Gastrocnemius medialis (tissue), 4 donors: ENCODE measurements around the gene GMIP. TPM values are rescaled to one million over a fixed set of nuclear protein-coding genes. Genes with fewer than 3 reads are reported as not detected.

Experiments used
- ATAC-seq, 2 donors: fragments of 150-250 bp; one replicate each; pipeline ENCODE4 v1.9.1; 2016
- DNase-seq, 2 donors: peaks; one replicate each; pipeline ENCODE4 v3.0.0-alpha.2; 2019
- H3K27ac ChIP-seq, 4 donors: fragments of 200-600 bp; sonication (generic); 1 replicate in 1 of 4; 2 replicates in 3 of 4; pipeline ENCODE4 v1.5.1; 2016 to 2018; ENCODE audit warnings: mild to moderate bottlenecking in 2 of 4, moderate library complexity in 1 of 4
- H3K27me3 ChIP-seq, 3 donors: fragments of 200-600 bp; sonication (generic) in 2 of 3; 1 replicate in 1 of 3; 2 replicates in 2 of 3; pipeline versions ENCODE4 v1.5.1 to v1.6.0; 2016 to 2019; ENCODE audit warnings: mild to moderate bottlenecking in 1 of 3, moderate library complexity in 1 of 3
- H3K36me3 ChIP-seq, 2 donors: fragments of 200-600 bp; sonication (generic) in 1 of 2; one replicate each; pipeline ENCODE4 v1.5.1; 2017 to 2018
- H3K4me1 ChIP-seq, 2 donors: fragments of 200-600 bp; sonication (generic) in 1 of 2; one replicate each; pipeline ENCODE4 v1.5.1; 2016 to 2017; ENCODE audit warnings: mild to moderate bottlenecking in 2 of 2
- H3K4me3 ChIP-seq, 4 donors: fragments of 200-600 bp; sonication (generic) in 3 of 4; 1 replicate in 1 of 4; 2 replicates in 3 of 4; pipeline ENCODE4 v1.5.1; 2016 to 2019; ENCODE audit warnings: mild to moderate bottlenecking in 2 of 4
- H3K9me3 ChIP-seq, 3 donors: fragments of 200-600 bp; sonication (generic) in 2 of 3; 1 replicate in 1 of 3; 2 replicates in 2 of 3; pipeline ENCODE4 v1.5.1; 2016 to 2019
- CTCF ChIP-seq, 5 experiments: fragments of 450-650 bp in 3 of 5; fragments of 200-600 bp in 2 of 5; sonication (generic) in 2 of 5; IDR thresholded peaks in 4 of 5; conservative IDR thresholded peaks in 1 of 5; 1 replicate in 4 of 5; 2 replicates in 1 of 5; pipeline ENCODE4 v1.5.1; 2016 to 2019; ENCODE audit warnings: antibody characterized with exemption in 5 of 5, mild to moderate bottlenecking in 3 of 5, moderate library complexity in 3 of 5
- POLR2A ChIP-seq, 2 donors: fragments of 450-650 bp; IDR thresholded peaks; one replicate each; pipeline ENCODE4 v1.6.1; 2017; ENCODE audit warnings: antibody characterized with exemption in 2 of 2, mild to moderate bottlenecking in 2 of 2, moderate library complexity in 2 of 2
- in situ Hi-C, 4 donors: fragments of 200-750 bp; cut with MboI; loops; one replicate each; pipeline versions ENCODE4 v1.15.0 to v1.8.0; 2017; ENCODE audit warnings: low sequenced_read_pairs in 4 of 4
- intact Hi-C: fragments of 100-400 bp; cut with DNase I; formaldehyde crosslinking; loops from one replicate; pipeline ENCODE4 v1.15.1; 2023; ENCODE audit warnings: low total_unique reads
- total RNA-seq, 4 donors: library from RNA; depleted of rRNA; stranded (reverse); fragments of >200 nt; gene quantifications; one replicate each; pipeline versions ENCODE4 v1.1.0 to v1.2.3, GENCODE V29; 2016

Gene GMIP
- total RNA-seq, 4 donors from 2014 or later = 1.2 to 2.6 (median 1.6) TPM; not detected in 1

GRCh38 chr19:19628501-19629134 is 14.8 kb downstream of the GMIP start:
- in situ Hi-C loops = no loop called here
- H3K36me3 ChIP-seq = no peaks in the 10 kb centered on the region

GRCh38 chr19:19627621-19628500 is 15.6 kb downstream of the GMIP start, which contains the start of gene LPAR2:
Gene LPAR2 (minus strand): TSS chr19:19628220. CDS start chr19:19627275, 945 bp downstream.
- intact Hi-C loops (no loop called here), in situ Hi-C loops (no loop called here)
- no peaks in the 10 kb centered on the region for H3K36me3 ChIP-seq
- peak within 1 kb of the TSS; percentile 13 to 40 (median 36) for H3K4me3 ChIP-seq
- no peak for ATAC-seq
- DNase-seq = no peak
- H3K27me3 ChIP-seq = peaks cover 15 to 29% (median 24%) of the 10 kb centered on the region in 3 donors
- H3K27ac ChIP-seq = no peak within 1 kb of the TSS
- no peak for TF ChIP-seq POLR2A (IDR thresholded peaks at IDR 0.05)
- TF ChIP-seq CTCF (IDR thresholded peaks at IDR 0.05 in 4 of 5, conservative IDR thresholded peaks at IDR 0.05 in 1 of 5) = no peak
- no peaks in the 10 kb centered on the region for H3K4me1 ChIP-seq
- H3K9me3 ChIP-seq = no peaks in the 10 kb centered on the region

More at GRCh38 chr19:19628501-19629134, 14.8 kb downstream of the GMIP start:
- no peaks in the 10 kb centered on the region for H3K9me3 ChIP-seq
- peak overlapping the region; percentile 10 to 40 (median 24) for H3K4me3 ChIP-seq
- peaks cover 15 to 29% (median 24%) of the 10 kb centered on the region in 3 donors for H3K27me3 ChIP-seq
- no peak overlapping the region for H3K27ac ChIP-seq
- H3K4me1 ChIP-seq = no peaks in the 10 kb centered on the region
- no peak for DNase-seq
- TF ChIP-seq CTCF (IDR thresholded peaks at IDR 0.05 in 4 of 5, conservative IDR thresholded peaks at IDR 0.05 in 1 of 5) (no peak), POLR2A (IDR thresholded peaks at IDR 0.05) (no peak)
- intact Hi-C loops = no loop called here
- ATAC-seq = no peak

GRCh38 chr19:19626516-19627472 is 16.7 kb downstream of the GMIP start:
- no peak overlapping the region for H3K27ac ChIP-seq
- peaks cover 15 to 29% (median 24%) of the 10 kb centered on the region in 3 donors for H3K27me3 ChIP-seq
- in situ Hi-C loops (no loop called here), intact Hi-C loops (no loop called here)
- ATAC-seq (no peak), DNase-seq (no peak)
- H3K36me3 ChIP-seq = no peaks in the 10 kb centered on the region
- H3K4me3 ChIP-seq = no peak overlapping the region
- H3K9me3 ChIP-seq = no peaks in the 10 kb centered on the region
- TF ChIP-seq CTCF (IDR thresholded peaks at IDR 0.05 in 4 of 5, conservative IDR thresholded peaks at IDR 0.05 in 1 of 5) (no peak), POLR2A (IDR thresholded peaks at IDR 0.05) (no peak)
- H3K4me1 ChIP-seq = no peaks in the 10 kb centered on the region

GRCh38 chr19:19624032-19624570 is 19.4 kb downstream of the GMIP start:
- H3K9me3 ChIP-seq = no peaks in the 10 kb centered on the region
- in situ Hi-C loops (no loop called here), intact Hi-C loops (no loop called here)
- H3K27ac ChIP-seq = no peak overlapping the region
- ATAC-seq (no peak), DNase-seq (no peak)
- peaks cover 15 to 32% (median 24%) of the 10 kb centered on the region in 3 donors for H3K27me3 ChIP-seq
- no peaks in the 10 kb centered on the region for H3K4me1 ChIP-seq
- H3K4me3 ChIP-seq = no peak overlapping the region
- TF ChIP-seq POLR2A (IDR thresholded peaks at IDR 0.05) (no peak), CTCF (IDR thresholded peaks at IDR 0.05 in 4 of 5, conservative IDR thresholded peaks at IDR 0.05 in 1 of 5) (no peak)
- no peaks in the 10 kb centered on the region for H3K36me3 ChIP-seq
